HCT116 (cell line): ENCODE data around the gene CTTNBP2. TPM values are rescaled to one million over a fixed set of nuclear protein-coding genes. Genes with fewer than 3 reads are reported as not detected.

Experiments
- ATAC-seq: fragments of 200-7000 bp; cut with Tn5 transposase; 2 replicates; pipeline ENCODE4 v1.9.1; 2020; ENCODE audit warnings: mild to moderate bottlenecking, moderate library complexity
- BruUV-seq: library from RNA; stranded (reverse); fragments of 400-500 nt; replicated peaks from 2 replicates; lab custom pipeline; 2021; lab: Mats Ljungman, UMichigan
- CTCF ChIA-PET: fragments of 300-600 bp; sonication (Branson Sonifier 250); formaldehyde crosslinking; loops from one replicate; lab custom pipeline; 2021; ENCODE audit warnings: antibody characterized with exemption; lab: Charles Lee
- POLR2A ChIA-PET: fragments of 300-600, 350-600 bp; sonication (Branson Sonifier 250); formaldehyde crosslinking; loops from one replicate; lab custom pipeline; 2021; ENCODE audit warnings: antibody characterized with exemption; lab: Charles Lee
- RAD21 ChIA-PET, 2 experiments: fragments of 300-600 bp; sonication (Branson Sonifier 250); formaldehyde crosslinking; loops; one replicate each; lab custom pipeline; 2023; ENCODE audit warnings: low total read pairs in 2 of 2; ENCODE audit not compliant: uncharacterized antibody in 2 of 2, unreplicated experiment in 2 of 2, low non-redundant PET in 1 of 2; lab: Charles Lee
- DNase-seq: peaks from one replicate; pipeline ENCODE4 v3.0.0-alpha.2; 2010; ENCODE audit warnings: low read depth, low spot score
- H2AFZ ChIP-seq: fragments of 200-600 bp; shearing (Covaris generic), sonication (generic); 2 replicates; pipeline ENCODE4 v1.6.1; 2017; ENCODE audit warnings: low read depth, mixed run types, mixed read lengths, antibody characterized with exemption, low read length; ENCODE audit not compliant: poor library complexity, severe bottlenecking
- H3K27ac ChIP-seq: 2 replicates; pipeline ENCODE4 v1.5.1; 2012; ENCODE audit warnings: low read depth, low read length
- H3K27me3 ChIP-seq: fragments of 200-600 bp; sonication (generic); 2 replicates; pipeline ENCODE4 v1.6.1; 2016; ENCODE audit warnings: mixed run types, low read length, mixed read lengths; ENCODE audit not compliant: insufficient read depth
- H3K36me3 ChIP-seq, 2 experiments: fragments of 200-500 bp in 1 of 2; fragments of 200-600 bp in 1 of 2; sonication (Bioruptor generic) in 1 of 2; sonication (generic) in 1 of 2; 2 replicates each; pipeline versions ENCODE4 v1.5.1 to v1.6.1; 2014 to 2016; ENCODE audit warnings: low read length in 2 of 2, inconsistent platforms in 1 of 2, mixed read lengths in 1 of 2, mixed run types in 1 of 2; ENCODE audit not compliant: insufficient read depth in 2 of 2, control insufficient read depth in 1 of 2
- H3K4me1 ChIP-seq, 2 experiments: fragments of 200-600 bp in 1 of 2; sonication (generic) in 1 of 2; 2 replicates each; pipeline versions ENCODE4 v1.5.1 to v1.6.1; 2012 to 2017; ENCODE audit warnings: low read length in 2 of 2, inconsistent platforms in 1 of 2, mild to moderate bottlenecking in 1 of 2, mixed read lengths in 1 of 2, mixed run types in 1 of 2, moderate library complexity in 1 of 2; ENCODE audit not compliant: insufficient read depth in 2 of 2, control insufficient read depth in 1 of 2
- H3K4me2 ChIP-seq: fragments of 200-600 bp; sonication (generic); 2 replicates; pipeline ENCODE4 v1.6.1; 2017; ENCODE audit warnings: mixed run types, low read length, mixed read lengths
- H3K4me3 ChIP-seq, 2 experiments: fragments of 200-600 bp in 1 of 2; sonication (generic) in 1 of 2; replicated peaks in 1 of 2; 2 replicates each; pipeline ENCODE4 v1.5.1; 2011 to 2016; ENCODE audit warnings: low read length in 2 of 2, control low read depth in 1 of 2, low read depth in 1 of 2, mild to moderate bottlenecking in 1 of 2, mixed read lengths in 1 of 2, mixed run types in 1 of 2
- H3K79me2 ChIP-seq: fragments of 200-600 bp; sonication (generic); 2 replicates; pipeline ENCODE4 v1.6.1; 2017; ENCODE audit warnings: mild to moderate bottlenecking, mixed run types, low read length, moderate library complexity, mixed read lengths; ENCODE audit not compliant: insufficient read depth
- H3K9ac ChIP-seq: fragments of 200-600 bp; sonication (generic); 2 replicates; pipeline ENCODE4 v1.6.1; 2016; ENCODE audit warnings: low read length, mixed read lengths
- H3K9me2 ChIP-seq: fragments of 200-600 bp; sonication (generic), shearing (Covaris generic); 2 replicates; pipeline ENCODE4 v1.6.1; 2017; ENCODE audit warnings: mixed run types, mild to moderate bottlenecking, moderate library complexity; ENCODE audit not compliant: insufficient read depth
- H3K9me3 ChIP-seq, 2 experiments: fragments of 200-500 bp in 1 of 2; fragments of 200-600 bp in 1 of 2; sonication (Bioruptor generic) in 1 of 2; sonication (generic) in 1 of 2; 2 replicates each; pipeline ENCODE4 v1.6.1; 2014 to 2017; ENCODE audit warnings: low read length in 2 of 2, mixed read lengths in 2 of 2, inconsistent platforms in 1 of 2, low read depth in 1 of 2, mild to moderate bottlenecking in 1 of 2, mixed run types in 1 of 2, moderate library complexity in 1 of 2; ENCODE audit not compliant: control insufficient read depth in 1 of 2, insufficient read depth in 1 of 2
- H4K20me1 ChIP-seq: fragments of 200-600 bp; sonication (generic), shearing (Covaris generic); 2 replicates; pipeline ENCODE4 v1.6.1; 2017; ENCODE audit warnings: mixed run types, mild to moderate bottlenecking, moderate library complexity; ENCODE audit not compliant: insufficient read depth
- CBX3 ChIP-seq: IDR thresholded peaks from 2 replicates; pipeline ENCODE4 v1.6.1; 2012; ENCODE audit warnings: low read depth
- CEBPB ChIP-seq: IDR thresholded peaks from 2 replicates; pipeline ENCODE4 v1.6.1; 2012; ENCODE audit warnings: low read depth
- CTCF ChIP-seq, 3 experiments: fragments of 200-600 bp in 1 of 3; sonication (generic) in 1 of 3; IDR thresholded peaks in 2 of 3; conservative IDR thresholded peaks in 1 of 3; 2 replicates each; pipeline ENCODE4 v1.5.1; 2012 to 2017; ENCODE audit warnings: low read depth in 2 of 3, low read length in 2 of 3, antibody characterized with exemption in 1 of 3, borderline replicate concordance in 1 of 3, control low read depth in 1 of 3, mild to moderate bottlenecking in 1 of 3, mixed read lengths in 1 of 3, mixed run types in 1 of 3, moderate library complexity in 1 of 3; ENCODE audit not compliant: insufficient read depth in 1 of 3
- EGR1 ChIP-seq: IDR thresholded peaks from 2 replicates; pipeline ENCODE4 v1.6.1; 2012; ENCODE audit warnings: low read depth
- ELF1 ChIP-seq: IDR thresholded peaks from 2 replicates; pipeline ENCODE4 v1.6.1; 2012; ENCODE audit warnings: low read depth, borderline replicate concordance
- EZH2 ChIP-seq: fragments of 200-600 bp; sonication (generic); IDR thresholded peaks from 2 replicates; pipeline ENCODE4 v1.6.1; 2017; ENCODE audit warnings: antibody characterized with exemption, mixed run types
- EZH2phosphoT487 ChIP-seq: fragments of 200-600 bp; IDR thresholded peaks from 2 replicates; pipeline ENCODE4 v1.6.1; 2018; ENCODE audit warnings: antibody characterized with exemption, borderline replicate concordance
- FOSL1 ChIP-seq: IDR thresholded peaks from 2 replicates; pipeline ENCODE4 v1.6.1; 2012; ENCODE audit warnings: low read depth
- POLR2A ChIP-seq: IDR thresholded peaks from 2 replicates; pipeline ENCODE4 v1.7.0; 2011; ENCODE audit warnings: borderline replicate concordance; ENCODE audit not compliant: insufficient read depth, insufficient read length; ENCODE audit errors: extremely low read depth
- POLR2AphosphoS5 ChIP-seq: IDR thresholded peaks from 2 replicates; pipeline ENCODE4 v1.6.1; 2011; ENCODE audit warnings: mild to moderate bottlenecking, low read depth, low read length, moderate library complexity
- RAD21 ChIP-seq: IDR thresholded peaks from 2 replicates; pipeline ENCODE4 v1.6.1; 2012; ENCODE audit warnings: low read depth, mild to moderate bottlenecking
- SIN3A ChIP-seq: IDR thresholded peaks from 2 replicates; pipeline ENCODE4 v1.6.1; 2012; ENCODE audit warnings: low read depth
- SRF ChIP-seq: IDR thresholded peaks from 2 replicates; pipeline ENCODE4 v1.6.1; 2012; ENCODE audit warnings: low read depth
- TCF7L2 ChIP-seq: IDR thresholded peaks from 2 replicates; pipeline ENCODE4 v1.7.0; 2011; ENCODE audit warnings: borderline replicate concordance, inconsistent platforms; ENCODE audit not compliant: insufficient read depth, insufficient read length; ENCODE audit errors: extremely low read depth
- YY1 ChIP-seq: IDR thresholded peaks from 2 replicates; pipeline ENCODE4 v1.6.1; 2011; ENCODE audit warnings: low read length, low read depth, moderate library complexity, mild to moderate bottlenecking; ENCODE audit not compliant: insufficient replicate concordance; ENCODE audit errors: extremely low read depth
- ZFX ChIP-seq: fragments of 450-650 bp; IDR thresholded peaks from 2 replicates; pipeline ENCODE4 v1.6.1; 2017
- ZNF274 ChIP-seq: fragments of 200-500 bp; sonication (Bioruptor generic); IDR thresholded peaks from 2 replicates; pipeline ENCODE4 v1.6.1; 2014; ENCODE audit warnings: mild to moderate bottlenecking, low read depth, low read length, inconsistent platforms
- intact Hi-C: fragments of 100-400 bp; cut with micrococcal nuclease; formaldehyde crosslinking; loops from 2 replicates; pipeline ENCODE4 v1.10.0; 2022
- total RNA-seq: library from RNA; stranded (reverse); gene quantifications from one replicate; pipeline ENCODE4 v1.2.1, GENCODE V29; 2021; ENCODE audit not compliant: unreplicated experiment
- TF ChIP-seq, protein P1 (sequence below): IDR thresholded peaks from 2 replicates; pipeline ENCODE4 v1.6.1; 2012
- TF ChIP-seq, protein P2 (sequence below): IDR thresholded peaks from 2 replicates; pipeline ENCODE4 v1.6.1; 2012
- TF ChIP-seq, protein P3 (sequence below): IDR thresholded peaks from 2 replicates; pipeline ENCODE4 v1.6.1; 2012; ENCODE audit warnings: low read depth

The CTTNBP2 gene
- total RNA-seq, 1 experiment from 2014 or later, result 5.4 TPM

DNA sequence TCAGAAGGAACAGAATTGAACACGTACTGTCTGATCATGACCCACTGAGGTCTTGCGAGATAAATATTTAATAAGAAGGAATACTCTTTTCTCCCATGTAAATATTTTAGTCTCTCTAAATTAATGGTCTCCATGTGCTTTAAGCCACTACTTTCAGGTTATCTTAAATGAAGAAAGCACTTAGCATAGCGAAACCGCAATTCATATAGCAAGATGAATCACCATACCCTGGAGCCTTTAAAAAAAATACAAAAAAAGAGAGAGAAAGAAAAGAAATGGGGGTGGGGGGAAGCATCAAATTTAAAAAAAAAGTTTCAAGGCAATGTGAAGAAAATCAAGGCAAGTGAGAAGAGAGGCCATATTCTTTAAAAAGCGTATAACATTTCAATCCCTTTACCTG is 82.5 kb downstream of the CTTNBP2 start:
- Histone ChIP-seq H2AFZ (no peak overlapping the region), H3K9me3 (no peaks in the 10 kb centered on the region), H3K4me1 (no peaks in the 10 kb centered on the region), H4K20me1 (no peaks in the 10 kb centered on the region), H3K27ac (no peak overlapping the region), H3K9ac (no peak overlapping the region), H3K27me3 (no peaks in the 10 kb centered on the region), H3K79me2 (no peaks in the 10 kb centered on the region), H3K4me2 (no peak overlapping the region), H3K36me3 (no peaks in the 10 kb centered on the region; a peak in 1 of 4 replicates), H3K4me3 (no peak overlapping the region), H3K9me2 (no peaks in the 10 kb centered on the region)
- TF ChIP-seq EGR1 (no peak), YY1 (no peak), ELF1 (no peak), CBX3 (no peak), POLR2AphosphoS5 (no peak), EZH2phosphoT487 (no peak), SRF (no peak), TCF7L2 (no peak), CTCF (IDR thresholded peaks at IDR 0.05 in 2 of 3, conservative IDR thresholded peaks at IDR 0.05 in 1 of 3; ENCODE audit: borderline replicate concordance in 1 of 3, insufficient read depth in 1 of 3, low read depth in 2 of 3, low read length in 2 of 3) (no peak), RAD21 (no peak), ZFX (no peak), FOSL1 (no peak), SIN3A (no peak), POLR2A (no peak), ZNF274 (no peak), EZH2 (no peak), CEBPB (no peak)
- TF ChIP-seq, protein P1, sequence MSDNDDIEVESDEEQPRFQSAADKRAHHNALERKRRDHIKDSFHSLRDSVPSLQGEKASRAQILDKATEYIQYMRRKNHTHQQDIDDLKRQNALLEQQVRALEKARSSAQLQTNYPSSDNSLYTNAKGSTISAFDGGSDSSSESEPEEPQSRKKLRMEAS, result no peak
- TF ChIP-seq, protein P2, sequence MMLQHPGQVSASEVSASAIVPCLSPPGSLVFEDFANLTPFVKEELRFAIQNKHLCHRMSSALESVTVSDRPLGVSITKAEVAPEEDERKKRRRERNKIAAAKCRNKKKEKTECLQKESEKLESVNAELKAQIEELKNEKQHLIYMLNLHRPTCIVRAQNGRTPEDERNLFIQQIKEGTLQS, result no peak
- TF ChIP-seq, protein P3, sequence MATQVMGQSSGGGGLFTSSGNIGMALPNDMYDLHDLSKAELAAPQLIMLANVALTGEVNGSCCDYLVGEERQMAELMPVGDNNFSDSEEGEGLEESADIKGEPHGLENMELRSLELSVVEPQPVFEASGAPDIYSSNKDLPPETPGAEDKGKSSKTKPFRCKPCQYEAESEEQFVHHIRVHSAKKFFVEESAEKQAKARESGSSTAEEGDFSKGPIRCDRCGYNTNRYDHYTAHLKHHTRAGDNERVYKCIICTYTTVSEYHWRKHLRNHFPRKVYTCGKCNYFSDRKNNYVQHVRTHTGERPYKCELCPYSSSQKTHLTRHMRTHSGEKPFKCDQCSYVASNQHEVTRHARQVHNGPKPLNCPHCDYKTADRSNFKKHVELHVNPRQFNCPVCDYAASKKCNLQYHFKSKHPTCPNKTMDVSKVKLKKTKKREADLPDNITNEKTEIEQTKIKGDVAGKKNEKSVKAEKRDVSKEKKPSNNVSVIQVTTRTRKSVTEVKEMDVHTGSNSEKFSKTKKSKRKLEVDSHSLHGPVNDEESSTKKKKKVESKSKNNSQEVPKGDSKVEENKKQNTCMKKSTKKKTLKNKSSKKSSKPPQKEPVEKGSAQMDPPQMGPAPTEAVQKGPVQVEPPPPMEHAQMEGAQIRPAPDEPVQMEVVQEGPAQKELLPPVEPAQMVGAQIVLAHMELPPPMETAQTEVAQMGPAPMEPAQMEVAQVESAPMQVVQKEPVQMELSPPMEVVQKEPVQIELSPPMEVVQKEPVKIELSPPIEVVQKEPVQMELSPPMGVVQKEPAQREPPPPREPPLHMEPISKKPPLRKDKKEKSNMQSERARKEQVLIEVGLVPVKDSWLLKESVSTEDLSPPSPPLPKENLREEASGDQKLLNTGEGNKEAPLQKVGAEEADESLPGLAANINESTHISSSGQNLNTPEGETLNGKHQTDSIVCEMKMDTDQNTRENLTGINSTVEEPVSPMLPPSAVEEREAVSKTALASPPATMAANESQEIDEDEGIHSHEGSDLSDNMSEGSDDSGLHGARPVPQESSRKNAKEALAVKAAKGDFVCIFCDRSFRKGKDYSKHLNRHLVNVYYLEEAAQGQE, result no peak
- POLR2A ChIA-PET, result no interaction called here
- intact Hi-C loops, result no loop called here
- ATAC-seq (no peak), DNase-seq (no peak)
- no TSS peak for BruUV-seq
- RAD21 ChIA-PET, result no interaction called here
- CTCF ChIA-PET, result no interaction called here
